ENCODE results near the gene RUNX2.

DNA sequence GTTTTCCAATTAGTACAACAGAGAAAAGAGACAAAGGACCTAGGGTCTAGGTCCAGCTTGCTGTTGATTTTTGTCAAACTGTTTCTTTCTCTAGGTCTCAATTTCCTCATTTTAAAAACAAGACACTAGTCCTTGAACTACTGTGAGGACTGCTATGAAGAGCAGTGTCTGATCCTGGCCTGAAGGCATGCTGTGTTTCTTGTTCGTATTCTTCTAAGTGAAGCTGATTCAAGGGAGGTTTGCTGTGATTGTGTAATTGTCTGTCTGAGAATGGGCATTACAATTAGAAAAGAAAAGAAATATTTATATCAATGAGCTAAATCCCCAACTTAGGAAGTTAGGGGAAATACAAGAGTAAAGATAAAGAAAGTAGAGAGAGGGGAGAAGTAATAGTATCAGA lies 277.8 kb downstream of the RUNX2 start:
- TF ChIP-seq, protein P1, sequence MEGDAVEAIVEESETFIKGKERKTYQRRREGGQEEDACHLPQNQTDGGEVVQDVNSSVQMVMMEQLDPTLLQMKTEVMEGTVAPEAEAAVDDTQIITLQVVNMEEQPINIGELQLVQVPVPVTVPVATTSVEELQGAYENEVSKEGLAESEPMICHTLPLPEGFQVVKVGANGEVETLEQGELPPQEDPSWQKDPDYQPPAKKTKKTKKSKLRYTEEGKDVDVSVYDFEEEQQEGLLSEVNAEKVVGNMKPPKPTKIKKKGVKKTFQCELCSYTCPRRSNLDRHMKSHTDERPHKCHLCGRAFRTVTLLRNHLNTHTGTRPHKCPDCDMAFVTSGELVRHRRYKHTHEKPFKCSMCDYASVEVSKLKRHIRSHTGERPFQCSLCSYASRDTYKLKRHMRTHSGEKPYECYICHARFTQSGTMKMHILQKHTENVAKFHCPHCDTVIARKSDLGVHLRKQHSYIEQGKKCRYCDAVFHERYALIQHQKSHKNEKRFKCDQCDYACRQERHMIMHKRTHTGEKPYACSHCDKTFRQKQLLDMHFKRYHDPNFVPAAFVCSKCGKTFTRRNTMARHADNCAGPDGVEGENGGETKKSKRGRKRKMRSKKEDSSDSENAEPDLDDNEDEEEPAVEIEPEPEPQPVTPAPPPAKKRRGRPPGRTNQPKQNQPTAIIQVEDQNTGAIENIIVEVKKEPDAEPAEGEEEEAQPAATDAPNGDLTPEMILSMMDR (IDR thresholded peaks at IDR 0.05; ENCODE audit: low read depth, low read length) = no peak
- TF ChIP-seq POLR2A (IDR thresholded peaks at IDR 0.05; ENCODE audit: extremely low read depth, insufficient read length) = no peak

All from NB4 (cell line).